IgD-negative memory B cell (primary cell): Measurements from ENCODE around the gene SPDYC. TPM values are rescaled to one million over a fixed set of nuclear protein-coding genes. Genes with fewer than 3 reads are reported as not detected.
A peak's percentile ranks its signal among the peaks of the same experiment; 100 is the strongest.
"Not testable (repeated sequence)": the region's sequence is repeated elsewhere in the genome, so short reads cannot be mapped to it uniquely, and the experiment has no call there.

ENCODE experiments used
- H3K27ac Mint-ChIP-seq, 3 donors: one replicate each; pipeline ENCODE4 v1.8.0; 2020 to 2022; ENCODE audit warnings: mild to moderate bottlenecking in 3 of 3, mixed read lengths in 3 of 3, moderate library complexity in 1 of 3
- H3K27me3 Mint-ChIP-seq: one replicate; pipeline ENCODE4 v1.8.0; 2021; ENCODE audit warnings: mixed read lengths
- H3K36me3 Mint-ChIP-seq: one replicate; pipeline ENCODE4 v1.8.0; 2020; ENCODE audit warnings: mild to moderate bottlenecking, mixed read lengths
- H3K4me1 Mint-ChIP-seq, 3 donors: one replicate each; pipeline ENCODE4 v1.8.0; 2020 to 2022; ENCODE audit warnings: mixed read lengths in 3 of 3, mild to moderate bottlenecking in 1 of 3
- H3K4me3 Mint-ChIP-seq, 4 donors: one replicate each; pipeline ENCODE4 v1.8.0; 2020 to 2022; ENCODE audit warnings: mild to moderate bottlenecking in 4 of 4, mixed read lengths in 4 of 4, moderate library complexity in 3 of 4
- H3K9me3 Mint-ChIP-seq, 3 donors: one replicate each; pipeline ENCODE4 v1.8.0; 2020 to 2021; ENCODE audit warnings: mixed read lengths in 3 of 3, mild to moderate bottlenecking in 1 of 3
- polyA plus RNA-seq: library from polyadenylated mRNA; unstranded; fragments of 300-500 nt; fragmentation: Illumina TruSeq; gene quantifications from one replicate; pipeline ENCODE4 v1.2.3, GENCODE V29; 2021

SPDYC gene
- polyA plus RNA-seq, 1 donor from 2014 or later = not detected

DNA sequence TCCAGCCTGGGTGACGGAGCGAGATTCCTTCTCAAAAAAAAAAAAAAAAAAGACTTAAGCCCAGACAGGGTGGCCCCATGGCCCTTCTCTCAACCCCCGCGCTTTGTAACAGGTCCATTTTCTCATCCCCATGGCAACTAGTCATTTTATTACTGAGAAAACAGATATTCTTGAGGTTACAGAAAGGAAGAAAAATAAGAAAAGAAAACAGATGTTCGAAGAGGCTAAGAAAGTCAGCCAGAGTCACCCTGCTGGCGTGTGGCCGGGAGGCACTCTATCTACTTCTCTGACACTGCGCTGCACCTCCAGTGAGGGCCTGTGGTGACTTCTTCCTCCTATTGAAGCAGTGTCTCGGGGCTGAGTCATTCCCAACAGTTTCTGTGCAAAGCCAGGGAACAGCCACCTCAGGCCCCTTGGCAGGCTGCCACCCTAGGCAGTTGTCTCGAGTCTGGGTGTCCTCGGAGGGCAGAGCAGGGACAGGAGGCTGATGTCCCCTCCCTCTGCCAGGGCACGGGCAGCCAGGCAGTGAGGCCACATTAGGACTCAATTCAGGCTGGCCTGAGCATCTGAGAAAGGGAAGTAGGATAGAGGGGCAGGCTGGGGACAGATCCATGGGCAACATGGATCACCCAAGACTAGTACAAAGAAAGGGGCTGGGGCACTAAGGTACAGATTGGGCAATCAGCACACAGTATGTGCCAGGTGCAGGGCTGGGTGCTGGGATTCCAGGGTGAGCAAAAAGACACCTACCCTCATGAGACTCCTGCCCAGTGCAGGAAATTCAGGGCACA is 19.3 kb upstream of the SPDYC start:
- peaks cover 6% of the 10 kb centered on the region for H3K27me3 Mint-ChIP-seq
- H3K9me3 Mint-ChIP-seq = no peaks in the 10 kb centered on the region
- no peaks in the 10 kb centered on the region for H3K36me3 Mint-ChIP-seq
- no peak overlapping the region for H3K4me3 Mint-ChIP-seq
- peaks cover 19 to 21% (median 20%) of the 10 kb centered on the region in 3 donors for H3K4me1 Mint-ChIP-seq
- no peak overlapping the region for H3K27ac Mint-ChIP-seq

- Mint-ChIP-seq H3K27ac (no peak overlapping the region), H3K9me3 (no peaks in the 10 kb centered on the region), H3K36me3 (no peaks in the 10 kb centered on the region), H3K4me3 (no peak overlapping the region), H3K27me3 (peaks cover 1% of the 10 kb centered on the region), H3K4me1 (peaks cover 12 to 15% (median 14%) of the 10 kb centered on the region in 3 donors)
Observed at GRCh38 chr11:65151331-65151899, 18.6 kb upstream of the SPDYC start.

- Mint-ChIP-seq H3K9me3 (no peaks in the 10 kb centered on the region), H3K36me3 (no peaks in the 10 kb centered on the region), H3K27ac (peak overlapping the region in 1 of 3 donors; percentile 18), H3K27me3 (peaks cover 1% of the 10 kb centered on the region), H3K4me1 (peaks cover 10 to 13% (median 12%) of the 10 kb centered on the region in 3 donors), H3K4me3 (peak overlapping the region in 2 of 4 donors; percentile 52 to 72)
Observed at GRCh38 chr11:65152122-65152521, 17.9 kb upstream of the SPDYC start.

DNA sequence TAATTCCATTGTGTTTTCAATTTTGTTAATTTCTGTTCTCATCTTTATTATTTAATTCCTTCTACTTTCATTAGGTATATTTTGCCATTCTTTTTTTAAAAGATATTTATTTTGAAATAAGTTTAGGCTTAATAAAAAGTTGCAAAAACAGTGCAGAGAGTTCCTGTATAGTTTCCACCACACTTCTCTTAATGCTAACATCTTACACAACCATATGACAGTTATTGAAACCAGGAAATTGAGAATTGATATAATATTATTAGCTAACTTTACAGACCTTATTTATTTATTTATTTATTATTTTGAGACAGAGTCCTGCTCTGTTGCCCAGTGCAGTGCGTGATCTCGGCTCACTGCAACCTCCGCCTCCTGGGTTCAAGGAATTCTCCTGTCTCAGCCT is 13.8 kb upstream of the SPDYC start:
- peaks cover 18 to 26% (median 22%) of the 10 kb centered on the region in 3 donors for H3K4me1 Mint-ChIP-seq
- no peak overlapping the region for H3K27ac Mint-ChIP-seq
- no peak overlapping the region for H3K4me3 Mint-ChIP-seq
- H3K36me3 Mint-ChIP-seq = no peaks in the 10 kb centered on the region
- H3K27me3 Mint-ChIP-seq = no peaks in the 10 kb centered on the region
- no peaks in the 10 kb centered on the region for H3K9me3 Mint-ChIP-seq

- no peaks in the 10 kb centered on the region for H3K9me3 Mint-ChIP-seq
- H3K36me3 Mint-ChIP-seq = no peaks in the 10 kb centered on the region
- no peak overlapping the region for H3K4me3 Mint-ChIP-seq
- peaks cover 17 to 20% (median 17%) of the 10 kb centered on the region in 3 donors for H3K4me1 Mint-ChIP-seq
- H3K27ac Mint-ChIP-seq = peak overlapping the region in 1 of 3 donors; percentile 18
- no peaks in the 10 kb centered on the region for H3K27me3 Mint-ChIP-seq
Observed at GRCh38 chr11:65156926-65157325, 13.1 kb upstream of the SPDYC start.

DNA sequence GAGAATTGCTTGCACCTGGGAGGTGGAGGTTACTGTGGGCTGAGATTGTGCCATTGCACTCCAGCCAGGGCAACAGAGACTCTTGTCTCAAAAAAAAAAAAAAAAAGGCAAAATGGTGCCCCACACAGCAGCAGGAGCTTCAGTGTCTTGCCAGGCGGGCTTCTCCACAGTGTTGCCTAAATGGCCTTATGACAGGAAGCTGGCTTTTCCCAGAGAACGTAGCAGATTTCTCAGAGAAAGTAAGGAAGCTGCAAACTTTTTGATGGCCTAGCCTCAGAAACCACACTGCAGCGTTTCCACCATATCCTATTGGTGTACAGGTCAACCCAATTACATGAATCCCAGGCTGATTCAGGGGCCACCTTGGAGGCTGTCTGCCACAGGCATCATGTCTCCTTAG is 12.7 kb upstream of the SPDYC start:
- no peaks in the 10 kb centered on the region for H3K9me3 Mint-ChIP-seq
- peaks cover 12 to 17% (median 13%) of the 10 kb centered on the region in 3 donors for H3K4me1 Mint-ChIP-seq
- H3K27ac Mint-ChIP-seq = no peak overlapping the region
- no peaks in the 10 kb centered on the region for H3K36me3 Mint-ChIP-seq
- no peaks in the 10 kb centered on the region for H3K27me3 Mint-ChIP-seq
- H3K4me3 Mint-ChIP-seq = no peak overlapping the region

GRCh38 chr11:65159012-65159411 is 11.0 kb upstream of the SPDYC start:
- H3K4me1 Mint-ChIP-seq = peaks cover 9 to 13% (median 12%) of the 10 kb centered on the region in 3 donors
- peak overlapping the region in 1 of 4 donors; percentile 77 for H3K4me3 Mint-ChIP-seq
- peak overlapping the region in 1 of 3 donors; percentile 20 for H3K27ac Mint-ChIP-seq
- H3K27me3 Mint-ChIP-seq = no peaks in the 10 kb centered on the region
- no peaks in the 10 kb centered on the region for H3K9me3 Mint-ChIP-seq
- H3K36me3 Mint-ChIP-seq = no peaks in the 10 kb centered on the region

DNA sequence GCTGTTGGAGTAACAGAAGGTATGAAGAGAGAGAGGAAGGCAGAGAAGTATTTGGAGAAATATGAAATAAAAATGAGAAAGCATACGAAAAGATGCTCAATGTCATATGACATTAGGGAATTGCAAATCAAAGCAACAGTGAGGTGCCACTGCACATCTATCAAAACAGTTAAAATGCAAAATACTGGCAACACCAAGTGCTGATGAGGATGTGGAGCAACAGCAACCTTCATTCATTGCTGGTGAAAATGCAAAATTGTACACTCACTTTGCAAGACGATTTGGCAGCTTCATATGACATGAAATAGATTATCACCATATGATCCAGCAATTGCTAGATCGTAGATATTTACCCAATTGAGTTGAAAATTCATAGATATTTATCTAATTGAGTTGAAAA is 9.4 kb upstream of the SPDYC start:
- Mint-ChIP-seq H3K4me3 (no peak overlapping the region), H3K9me3 (no peaks in the 10 kb centered on the region), H3K4me1 (peaks cover 9 to 13% (median 12%) of the 10 kb centered on the region in 3 donors), H3K36me3 (no peaks in the 10 kb centered on the region), H3K27ac (no peak overlapping the region), H3K27me3 (no peaks in the 10 kb centered on the region)

- Mint-ChIP-seq H3K4me3 (no peak overlapping the region), H3K36me3 (no peaks in the 10 kb centered on the region), H3K4me1 (peaks cover 9 to 13% (median 12%) of the 10 kb centered on the region in 3 donors), H3K27me3 (no peaks in the 10 kb centered on the region), H3K9me3 (no peaks in the 10 kb centered on the region), H3K27ac (no peak overlapping the region)
Observed at GRCh38 chr11:65163684-65164083, 6.3 kb upstream of the SPDYC start.

DNA sequence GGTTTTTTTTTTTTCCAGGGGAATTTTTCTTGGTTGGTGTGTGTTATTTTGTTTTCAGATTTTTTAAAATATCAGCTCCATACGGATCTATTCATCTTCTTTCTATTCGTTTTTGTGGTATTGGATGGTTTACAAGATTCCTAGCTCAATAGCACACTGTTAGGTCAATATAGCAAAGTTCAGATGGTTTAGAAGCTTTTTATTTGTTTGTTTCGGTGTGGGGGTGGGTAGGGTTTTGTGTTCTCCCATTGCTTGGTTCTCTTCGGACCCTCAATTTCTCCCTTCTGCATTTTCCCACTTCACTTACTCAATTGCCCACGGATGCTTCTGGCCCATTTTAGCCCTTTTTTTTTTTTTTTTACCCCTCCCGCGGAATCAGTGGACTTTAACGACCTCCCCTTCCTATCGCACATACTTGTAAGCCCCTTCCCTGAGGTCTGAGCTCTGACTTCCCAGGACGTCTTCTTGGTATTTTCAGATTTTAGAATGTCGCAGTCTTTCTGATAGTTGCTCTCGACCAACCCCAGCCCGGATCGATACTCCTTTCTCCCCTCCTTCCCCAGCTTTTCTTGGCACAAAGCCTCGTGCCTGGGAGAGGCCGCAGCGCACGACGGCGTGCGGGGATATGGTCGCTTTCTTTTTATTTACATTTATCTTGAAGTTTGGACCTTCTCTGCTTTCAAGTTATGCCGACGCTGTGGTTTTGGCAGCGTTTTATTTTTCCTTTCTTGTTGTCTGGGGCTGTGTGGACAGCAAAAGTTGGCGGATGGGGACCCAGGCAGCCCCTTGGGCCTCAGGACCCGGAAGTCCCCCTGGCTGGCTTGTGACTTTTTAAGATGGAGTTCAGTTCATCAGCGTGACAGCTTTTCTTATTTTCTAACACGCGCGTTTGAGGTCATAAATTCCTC is 4.4 kb upstream of the SPDYC start:
- H3K4me1 Mint-ChIP-seq = peaks cover 6 to 9% (median 8%) of the 10 kb centered on the region in 3 donors
- H3K27me3 Mint-ChIP-seq = no peaks in the 10 kb centered on the region
- H3K27ac Mint-ChIP-seq = peak overlapping the region in 1 of 3 donors; percentile 22
- H3K9me3 Mint-ChIP-seq = no peaks in the 10 kb centered on the region
- no peak overlapping the region for H3K4me3 Mint-ChIP-seq
- peaks cover 3% of the 10 kb centered on the region for H3K36me3 Mint-ChIP-seq

DNA sequence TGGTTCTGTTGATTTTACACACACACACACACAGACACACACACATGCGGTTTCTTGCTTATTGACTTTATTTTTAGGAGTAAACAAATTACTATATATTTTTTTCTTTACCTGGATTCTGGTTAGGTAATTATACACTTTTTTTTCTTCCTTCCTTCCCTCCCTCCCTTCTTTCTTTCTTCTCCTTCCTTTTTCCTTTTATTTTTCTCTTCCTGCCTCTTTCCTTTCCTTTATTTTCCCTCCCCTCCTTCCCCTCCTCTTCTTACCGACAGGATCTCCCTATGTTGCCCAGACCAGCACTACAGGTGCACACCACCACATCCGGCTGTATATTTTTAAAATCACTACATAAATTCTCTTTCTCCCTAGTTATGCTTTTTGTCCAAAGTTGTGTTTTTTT is 3.1 kb upstream of the SPDYC start:
- Mint-ChIP-seq H3K4me1 (peaks cover 6 to 9% (median 7%) of the 10 kb centered on the region in 3 donors), H3K27me3 (no peaks in the 10 kb centered on the region), H3K27ac (no peak overlapping the region), H3K9me3 (no peaks in the 10 kb centered on the region), H3K36me3 (peaks cover 3% of the 10 kb centered on the region), H3K4me3 (no peak overlapping the region)

DNA sequence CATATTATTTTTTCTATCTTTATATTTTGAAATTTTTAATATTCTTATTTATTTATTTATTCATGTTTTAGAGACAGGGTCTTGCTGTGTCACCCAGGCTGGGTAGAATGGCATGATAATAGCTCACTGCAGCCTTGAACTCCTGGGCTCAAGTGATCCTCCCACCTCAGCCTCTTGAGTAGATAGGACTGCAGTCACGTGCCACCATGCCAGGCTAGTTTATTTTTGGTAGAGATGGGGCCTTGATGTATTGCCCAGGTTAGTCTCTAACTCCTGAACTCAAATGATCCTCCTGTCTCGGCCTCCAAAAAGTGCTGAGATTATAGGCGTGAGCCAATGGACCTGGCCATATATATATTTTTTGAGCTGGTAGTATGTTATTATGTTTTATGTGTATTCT is 2.4 kb upstream of the SPDYC start:
- H3K4me3 Mint-ChIP-seq = no peak overlapping the region
- H3K4me1 Mint-ChIP-seq = peaks cover 6 to 9% (median 7%) of the 10 kb centered on the region in 3 donors
- H3K36me3 Mint-ChIP-seq = peaks cover 3% of the 10 kb centered on the region
- H3K27me3 Mint-ChIP-seq = no peaks in the 10 kb centered on the region
- H3K27ac Mint-ChIP-seq = no peak overlapping the region
- no peaks in the 10 kb centered on the region for H3K9me3 Mint-ChIP-seq

DNA sequence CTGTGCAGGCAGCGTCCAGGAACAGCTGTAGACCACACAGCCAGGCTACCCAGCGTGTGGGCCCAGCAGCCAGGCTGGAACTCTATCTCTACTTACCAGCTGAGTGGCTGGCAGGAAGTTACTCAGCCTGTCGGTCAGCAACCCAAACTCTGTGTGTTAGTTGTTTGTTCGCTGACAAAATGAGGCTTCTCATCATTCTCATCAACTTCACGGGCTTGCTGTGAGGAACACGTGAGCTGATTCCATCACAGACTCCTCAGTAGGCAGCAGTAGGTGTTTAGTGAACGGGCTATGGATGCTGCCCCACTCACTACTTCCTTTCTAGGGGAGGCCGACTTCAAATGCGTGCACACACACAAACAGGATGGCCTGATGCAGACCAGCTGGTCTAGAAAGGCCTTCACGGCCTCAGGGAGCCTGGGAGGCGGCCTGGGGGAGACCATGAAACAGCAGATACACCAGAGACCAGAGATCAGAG is 830 bp upstream of the SPDYC start:
- peak overlapping the region in 2 of 4 donors; percentile 41 to 74 for H3K4me3 Mint-ChIP-seq
- no peaks in the 10 kb centered on the region for H3K9me3 Mint-ChIP-seq
- peaks cover 7 to 9% (median 8%) of the 10 kb centered on the region in 3 donors for H3K4me1 Mint-ChIP-seq
- no peaks in the 10 kb centered on the region for H3K27me3 Mint-ChIP-seq
- peak overlapping the region in 1 of 3 donors; percentile 46 for H3K27ac Mint-ChIP-seq
- H3K36me3 Mint-ChIP-seq = peaks cover 3% of the 10 kb centered on the region

DNA sequence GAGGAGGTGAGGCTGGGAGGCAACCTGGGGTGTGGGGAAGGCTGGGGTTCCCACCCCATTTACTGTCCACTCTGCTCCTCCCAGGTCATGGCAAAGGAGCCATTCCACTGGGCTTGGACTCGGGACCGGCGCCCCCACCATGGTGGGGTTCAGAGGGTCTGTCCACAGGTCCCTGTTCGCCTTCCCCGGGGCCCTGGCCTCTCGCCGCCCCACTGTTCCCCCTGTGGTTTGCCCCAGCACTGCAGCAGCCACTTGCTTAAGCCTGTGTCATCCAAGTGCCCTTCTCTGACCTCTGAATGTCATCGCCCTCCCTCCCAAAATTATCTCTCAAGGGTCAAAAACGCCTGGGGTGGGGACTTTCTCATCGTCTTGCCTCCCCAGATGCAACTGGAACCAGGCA is 2.6 kb downstream of the SPDYC start:
- Mint-ChIP-seq H3K4me1 (peaks cover 7 to 11% (median 8%) of the 10 kb centered on the region in 3 donors), H3K27ac (no peak overlapping the region), H3K36me3 (peaks cover 3% of the 10 kb centered on the region), H3K9me3 (no peaks in the 10 kb centered on the region), H3K27me3 (no peaks in the 10 kb centered on the region), H3K4me3 (no peak overlapping the region)

DNA sequence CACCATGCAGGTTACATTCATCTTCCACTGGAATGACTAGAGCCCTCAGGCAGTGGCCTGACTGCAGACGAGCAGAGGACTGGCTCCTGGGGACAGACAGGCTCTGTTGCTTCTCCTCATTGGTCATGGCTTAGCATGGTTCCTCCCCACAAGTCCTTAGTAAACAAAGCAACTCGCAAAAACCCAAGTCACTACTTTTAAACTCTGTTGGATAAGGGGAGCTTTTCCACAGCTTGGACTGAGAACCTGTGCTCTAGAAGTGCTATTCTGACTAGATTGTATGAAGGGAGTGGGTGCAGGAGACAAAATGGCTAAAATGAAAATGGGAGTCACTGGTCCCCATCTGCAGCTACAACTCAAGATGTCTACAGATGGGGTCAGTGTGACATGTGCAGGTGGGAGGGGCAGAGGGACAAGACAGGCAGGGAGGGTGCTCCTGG is 4.6 kb downstream of the SPDYC start:
- not testable (repeated sequence) for H3K9me3 Mint-ChIP-seq, H3K4me3 Mint-ChIP-seq, H3K27ac Mint-ChIP-seq, H3K27me3 Mint-ChIP-seq, H3K36me3 Mint-ChIP-seq
- peaks cover under 1 to 11% (median 2%) of the 10 kb centered on the region in 3 donors for H3K4me1 Mint-ChIP-seq
